CD4-positive, alpha-beta memory T cell (primary cell): ENCODE data around the gene PRRG2. TPM values are rescaled to one million over a fixed set of nuclear protein-coding genes. Genes with fewer than 3 reads are reported as not detected.

Experiments used
- CTCF ChIA-PET: fragments of 350-600 bp; sonication (Branson Sonifier 250); formaldehyde crosslinking; loops from one replicate; lab custom pipeline; 2021; ENCODE audit warnings: inconsistent platforms; ENCODE audit not compliant: partially characterized antibody; lab: Charles Lee
- POLR2A ChIA-PET: fragments of 350-600 bp; sonication (Branson Sonifier 250); formaldehyde crosslinking; loops from one replicate; lab custom pipeline; 2021; ENCODE audit not compliant: partially characterized antibody; lab: Charles Lee
- DNase-seq, 5 donors: peaks; one replicate each; pipeline versions ENCODE4 v3.0.0 to v3.0.0-alpha.2; 2020 to 2022; ENCODE audit warnings: mixed read lengths in 1 of 5
- H3K27ac ChIP-seq: one replicate; pipeline ENCODE4 v1.7.0; 2013; ENCODE audit warnings: low read depth, low read length
- H3K27me3 ChIP-seq: 2 replicates; pipeline ENCODE4 v1.7.0; 2013; ENCODE audit warnings: mild to moderate bottlenecking, low read length, moderate library complexity; ENCODE audit not compliant: insufficient read depth
- H3K36me3 ChIP-seq: 2 replicates; pipeline ENCODE4 v1.7.0; 2013; ENCODE audit warnings: mild to moderate bottlenecking, low read length, moderate library complexity; ENCODE audit not compliant: insufficient read depth
- H3K4me1 ChIP-seq: 2 replicates; pipeline ENCODE4 v1.7.0; 2013; ENCODE audit warnings: mild to moderate bottlenecking, low read length, moderate library complexity; ENCODE audit not compliant: insufficient read depth
- H3K4me3 ChIP-seq, 2 donors: one replicate each; pipeline ENCODE4 v1.7.0; 2013; ENCODE audit warnings: low read length in 2 of 2, mild to moderate bottlenecking in 1 of 2
- H3K9me3 ChIP-seq, 2 donors: one replicate each; pipeline ENCODE4 v1.7.0; 2013; ENCODE audit warnings: low read length in 2 of 2, control low read depth in 1 of 2; ENCODE audit not compliant: control insufficient read depth in 1 of 2
- H3K27ac Mint-ChIP-seq, 7 donors: one replicate each; pipeline ENCODE4 v1.8.0; 2020 to 2021; ENCODE audit warnings: mixed read lengths in 7 of 7, mild to moderate bottlenecking in 6 of 7, inconsistent platforms in 3 of 7, moderate library complexity in 3 of 7
- H3K27me3 Mint-ChIP-seq, 2 donors: one replicate each; pipeline ENCODE4 v1.8.0; 2020 to 2021; ENCODE audit warnings: mixed read lengths in 2 of 2
- H3K36me3 Mint-ChIP-seq, 2 donors: one replicate each; pipeline ENCODE4 v1.8.0; 2020 to 2021; ENCODE audit warnings: mixed read lengths in 2 of 2, inconsistent platforms in 1 of 2, mild to moderate bottlenecking in 1 of 2
- H3K4me1 Mint-ChIP-seq, 4 donors: one replicate each; pipeline ENCODE4 v1.8.0; 2020 to 2021; ENCODE audit warnings: mixed read lengths in 4 of 4, mild to moderate bottlenecking in 1 of 4
- H3K4me3 Mint-ChIP-seq, 8 donors: one replicate each; pipeline ENCODE4 v1.8.0; 2020 to 2021; ENCODE audit warnings: mixed read lengths in 8 of 8, mild to moderate bottlenecking in 7 of 8, moderate library complexity in 6 of 8, inconsistent platforms in 3 of 8
- H3K9me3 Mint-ChIP-seq, 8 donors: one replicate each; pipeline ENCODE4 v1.8.0; 2020 to 2021; ENCODE audit warnings: mixed read lengths in 8 of 8, mild to moderate bottlenecking in 5 of 8, inconsistent platforms in 3 of 8, moderate library complexity in 1 of 8
- intact Hi-C: fragments of 100-400 bp; cut with micrococcal nuclease; formaldehyde crosslinking; loops from one replicate; pipeline ENCODE4 v1.15.1; 2023
- polyA plus RNA-seq, 2 donors: library from polyadenylated mRNA; unstranded; fragments of 300-500 nt; fragmentation: Illumina TruSeq; gene quantifications; one replicate each; pipeline ENCODE4 v1.2.3, GENCODE V29; 2021
- total RNA-seq, 2 experiments: library from RNA; stranded (reverse); gene quantifications; one replicate each; pipeline ENCODE4 v1.2.3, GENCODE V29; 2021

The PRRG2 gene
- total and polyA plus RNA-seq, 4 experiments from 2014 or later = 0.34 to 1.7 (median 1.0) TPM; not detected in 1

GRCh38 chr19:49594157-49594992 lies 13.3 kb downstream of the PRRG2 start:
- no peak for DNase-seq
- peak overlapping the region; percentile 62 for H3K27ac ChIP-seq
- H3K36me3 ChIP-seq = peaks cover 30% of the 10 kb centered on the region
- Mint-ChIP-seq H3K27ac (peak overlapping the region; percentile 84 to 98 (median 93)), H3K4me3 (peak overlapping the region; percentile 29 to 95 (median 93)), H3K4me1 (peaks cover 17 to 42% (median 29%) of the 10 kb centered on the region in 4 donors), H3K9me3 (no peaks in the 10 kb centered on the region), H3K27me3 (no peaks in the 10 kb centered on the region), H3K36me3 (peaks cover 6 to 38% of the 10 kb centered on the region in 2 donors)
- CTCF ChIA-PET = interaction anchor here (0.7 to 2.1 kb wide), 3 partner anchors 44 to 90 kb away, joined by 3 to 12 read pairs (median 4); partner anchors contain the start of genes RRAS and SCAF1
- POLR2A ChIA-PET = interaction anchor here (1.2 to 7.9 kb wide), 7 partner anchors 14 to 83 kb away, joined by 4 to 116 read pairs (median 14); partner anchors contain the start of genes NOSIP, PRMT1, PRRG2 and RRAS
- no peak overlapping the region for H3K4me3 ChIP-seq
- intact Hi-C loops = loop anchor here (5.0 kb wide), 1 partner anchor 173 kb away; the partner anchor contains the start of gene AP2A1
- peaks cover 23% of the 10 kb centered on the region for H3K4me1 ChIP-seq
- H3K27me3 ChIP-seq = no peaks in the 10 kb centered on the region
- no peaks in the 10 kb centered on the region for H3K9me3 ChIP-seq

GRCh38 chr19:49594993-49595818 lies 14.1 kb downstream of the PRRG2 start:
- Histone ChIP-seq H3K4me3 (no peak overlapping the region), H3K36me3 (peaks cover 37% of the 10 kb centered on the region), H3K27ac (no peak overlapping the region), H3K27me3 (no peaks in the 10 kb centered on the region), H3K4me1 (peaks cover 23% of the 10 kb centered on the region), H3K9me3 (no peaks in the 10 kb centered on the region)
- H3K9me3 Mint-ChIP-seq = no peaks in the 10 kb centered on the region
- H3K4me1 Mint-ChIP-seq = peaks cover 14 to 38% (median 25%) of the 10 kb centered on the region in 4 donors
- H3K27me3 Mint-ChIP-seq = no peaks in the 10 kb centered on the region
- no peak overlapping the region for H3K27ac Mint-ChIP-seq
- POLR2A ChIA-PET = interaction anchor here (1.5 to 7.9 kb wide), 7 partner anchors 15 to 82 kb away, joined by 3 to 116 read pairs (median 14); partner anchors contain the start of genes NOSIP, PRMT1, PRRG2 and RRAS
- intact Hi-C loops = loop anchor here (5.0 kb wide), 1 partner anchor 172 kb away; the partner anchor contains the start of gene AP2A1
- H3K36me3 Mint-ChIP-seq = peaks cover 10 to 43% of the 10 kb centered on the region in 2 donors
- no peak for DNase-seq
- no peak overlapping the region for H3K4me3 Mint-ChIP-seq
- CTCF ChIA-PET = no interaction called here

GRCh38 chr19:49595819-49596404 lies 14.8 kb downstream of the PRRG2 start:
- Mint-ChIP-seq H3K4me1 (peaks cover 16 to 33% (median 25%) of the 10 kb centered on the region in 4 donors), H3K9me3 (no peaks in the 10 kb centered on the region), H3K27ac (no peak overlapping the region), H3K36me3 (peaks cover 13 to 45% of the 10 kb centered on the region in 2 donors), H3K27me3 (no peaks in the 10 kb centered on the region), H3K4me3 (no peak overlapping the region)
- intact Hi-C loops = no loop called here
- POLR2A ChIA-PET = interaction anchor here (1.5 to 7.9 kb wide), 6 partner anchors 16 to 81 kb away, joined by 3 to 116 read pairs (median 11); partner anchors contain the start of genes NOSIP, PRMT1, PRRG2 and SCAF1
- H3K9me3 ChIP-seq = no peaks in the 10 kb centered on the region
- DNase-seq = no peak
- H3K4me1 ChIP-seq = peaks cover 23% of the 10 kb centered on the region
- no peaks in the 10 kb centered on the region for H3K27me3 ChIP-seq
- CTCF ChIA-PET = no interaction called here
- no peak overlapping the region for H3K27ac ChIP-seq
- H3K4me3 ChIP-seq = no peak overlapping the region
- H3K36me3 ChIP-seq = peaks cover 41% of the 10 kb centered on the region

- Mint-ChIP-seq H3K4me1 (peaks cover 17 to 36% (median 26%) of the 10 kb centered on the region in 4 donors), H3K27me3 (no peaks in the 10 kb centered on the region), H3K9me3 (no peaks in the 10 kb centered on the region), H3K27ac (no peak overlapping the region), H3K36me3 (peaks cover 18 to 49% of the 10 kb centered on the region in 2 donors), H3K4me3 (no peak overlapping the region)
- ChIA-PET POLR2A (interaction anchor here (1.5 to 3.9 kb wide), 4 partner anchors 22 to 80 kb away, joined by 3 to 21 read pairs (median 4); partner anchors contain the start of gene PRMT1), CTCF (no interaction called here)
- Histone ChIP-seq H3K4me3 (no peak overlapping the region), H3K9me3 (no peaks in the 10 kb centered on the region), H3K27me3 (no peaks in the 10 kb centered on the region), H3K27ac (no peak overlapping the region), H3K4me1 (peaks cover 23% of the 10 kb centered on the region), H3K36me3 (peaks cover 43% of the 10 kb centered on the region)
- no peak for DNase-seq
- intact Hi-C loops = no loop called here
Observed at GRCh38 chr19:49596407-49596806, 15.3 kb downstream of the PRRG2 start.

- H3K27ac Mint-ChIP-seq = no peak overlapping the region
- CTCF ChIA-PET = no interaction called here
- peaks cover 22% of the 10 kb centered on the region for H3K4me1 ChIP-seq
- POLR2A ChIA-PET = interaction anchor here (1.6 kb wide), 1 partner anchor 68 kb away, joined by 5 read pairs; no protein-coding TSS in a partner anchor
- no peak overlapping the region for H3K4me3 Mint-ChIP-seq
- no peaks in the 10 kb centered on the region for H3K9me3 ChIP-seq
- intact Hi-C loops = no loop called here
- H3K27ac ChIP-seq = no peak overlapping the region
- DNase-seq = no peak
- peaks cover 17 to 35% (median 28%) of the 10 kb centered on the region in 4 donors for H3K4me1 Mint-ChIP-seq
- H3K4me3 ChIP-seq = no peak overlapping the region
- H3K9me3 Mint-ChIP-seq = no peaks in the 10 kb centered on the region
- peaks cover 48% of the 10 kb centered on the region for H3K36me3 ChIP-seq
- H3K27me3 ChIP-seq = no peaks in the 10 kb centered on the region
- no peaks in the 10 kb centered on the region for H3K27me3 Mint-ChIP-seq
- H3K36me3 Mint-ChIP-seq = peaks cover 18 to 52% of the 10 kb centered on the region in 2 donors
Observed at GRCh38 chr19:49596954-49597702, 16.0 kb downstream of the PRRG2 start.

GRCh38 chr19:49597703-49597974 lies 16.5 kb downstream of the PRRG2 start:
- CTCF ChIA-PET = no interaction called here
- H3K9me3 ChIP-seq = no peaks in the 10 kb centered on the region
- H3K27me3 Mint-ChIP-seq = no peaks in the 10 kb centered on the region
- H3K36me3 ChIP-seq = peaks cover 51% of the 10 kb centered on the region
- H3K27ac Mint-ChIP-seq = no peak overlapping the region
- no peaks in the 10 kb centered on the region for H3K9me3 Mint-ChIP-seq
- H3K36me3 Mint-ChIP-seq = peaks cover 18 to 51% of the 10 kb centered on the region in 2 donors
- no peak overlapping the region for H3K4me3 Mint-ChIP-seq
- no peak for DNase-seq
- H3K27ac ChIP-seq = no peak overlapping the region
- H3K27me3 ChIP-seq = no peaks in the 10 kb centered on the region
- POLR2A ChIA-PET = no interaction called here
- H3K4me3 ChIP-seq = no peak overlapping the region
- intact Hi-C loops = no loop called here
- H3K4me1 ChIP-seq = peaks cover 17% of the 10 kb centered on the region
- H3K4me1 Mint-ChIP-seq = peaks cover 14 to 32% (median 24%) of the 10 kb centered on the region in 4 donors
